ENCODE data around the gene CHRDL2.

CHRDL2 gene

DNA sequence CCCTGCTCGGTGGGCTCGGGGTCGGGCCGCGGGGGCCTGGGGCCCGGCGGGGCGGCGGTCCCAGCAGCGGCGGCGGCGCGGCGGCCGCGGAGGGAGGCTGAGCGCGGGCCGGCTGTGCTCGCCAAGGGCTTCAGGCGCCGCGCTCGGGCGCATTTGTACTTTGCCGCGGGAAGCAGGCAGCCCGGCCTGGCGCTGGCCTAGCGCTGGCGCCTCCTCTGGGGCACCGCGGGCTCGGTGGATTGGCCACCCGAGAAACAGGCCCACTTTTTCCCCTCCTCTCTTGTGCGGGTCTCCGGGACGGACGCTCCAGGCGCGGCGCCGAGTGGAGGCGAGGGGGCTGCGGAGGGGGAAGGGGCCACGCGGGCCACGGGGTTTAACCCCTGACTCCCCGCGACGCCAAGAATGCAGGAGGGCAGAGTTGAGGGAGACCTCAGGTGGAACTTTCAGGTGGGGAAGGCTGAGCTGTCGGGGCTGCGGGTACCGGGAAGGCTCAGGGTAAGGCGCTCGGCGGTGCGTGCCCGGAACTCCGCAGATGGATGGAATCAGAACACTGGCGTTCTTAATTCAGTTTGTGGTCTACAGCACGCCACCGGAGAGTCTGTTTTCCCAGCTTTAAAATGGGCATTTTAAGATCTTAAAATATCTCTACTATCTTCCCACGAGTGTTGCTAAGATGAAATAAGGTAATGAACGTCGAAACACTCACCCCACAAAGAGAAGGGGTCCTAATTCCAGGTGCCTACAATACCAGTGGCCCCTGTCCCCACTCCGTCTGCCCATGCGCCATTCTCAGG, at the start of gene CHRDL2:
Gene CHRDL2, minus strand, starts transcription at position 126 of the 794 bp plus-strand sequence. CDS start 538 bp downstream, outside the sequence.
- DNase-seq (ENCODE audit: low spot score) = no peak

DNA sequence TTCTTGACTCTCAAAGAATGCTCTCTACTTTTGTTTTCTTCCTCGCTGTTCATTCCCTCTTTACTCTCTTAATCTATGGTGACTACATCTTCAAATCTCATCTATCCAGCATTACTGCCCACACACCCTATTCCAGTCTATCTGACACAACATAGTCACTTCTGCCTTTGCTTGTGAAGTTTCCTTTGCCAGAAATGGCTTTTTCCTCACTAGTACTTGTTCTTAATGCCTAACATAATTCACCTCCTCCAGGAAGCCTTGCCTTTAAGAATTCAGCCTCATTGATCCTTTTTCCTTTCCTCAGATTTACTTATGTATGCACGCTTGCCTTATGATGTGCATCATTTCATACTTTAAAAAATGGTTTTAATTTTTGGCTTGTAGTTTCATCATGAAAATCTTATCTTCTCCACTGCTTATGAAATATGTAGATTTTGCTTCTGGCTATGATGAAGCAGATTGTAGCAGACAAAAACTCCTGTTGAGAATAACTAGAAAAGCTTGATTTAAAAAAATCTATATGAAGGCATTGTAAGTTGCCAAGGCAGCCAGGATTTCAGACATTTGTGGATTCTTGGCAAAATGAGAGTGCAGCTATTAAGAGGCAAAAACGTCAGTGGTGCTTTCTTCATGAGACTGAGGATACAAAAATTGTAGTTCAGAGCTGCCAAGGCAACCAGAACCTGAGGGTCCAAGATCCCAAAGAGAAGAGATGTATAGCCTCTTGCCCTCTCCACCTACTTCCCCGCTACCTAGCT, 49.2 kb upstream of the CHRDL2 start:
- no peak for TF ChIP-seq CTCF (IDR thresholded peaks at IDR 0.05; ENCODE audit: extremely low read depth, missing control alignments)
- no peak for DNase-seq (ENCODE audit: low spot score)

More for the DNA sequence above, at the start of gene CHRDL2:
- no peak for TF ChIP-seq CTCF (IDR thresholded peaks at IDR 0.05; ENCODE audit: extremely low read depth, missing control alignments)

DNA sequence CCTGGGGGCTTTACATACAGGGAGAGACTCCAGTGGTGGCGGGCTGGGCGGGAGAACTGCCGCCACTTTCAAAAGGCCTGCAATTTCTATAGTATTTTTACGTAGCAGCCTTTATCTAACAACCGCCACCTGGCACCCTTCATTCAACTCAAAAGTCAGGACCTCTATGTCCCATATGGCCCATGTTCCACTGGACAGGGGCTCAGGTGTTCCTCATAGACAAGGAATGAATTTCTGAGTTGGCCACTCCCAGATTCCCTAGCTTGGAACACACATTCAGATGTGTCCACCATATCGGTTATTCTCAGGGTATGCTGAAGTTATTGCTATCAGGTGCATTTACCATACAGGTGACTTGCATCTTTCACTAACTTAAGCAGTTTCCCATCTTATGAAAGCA, 47.4 kb upstream of the CHRDL2 start:
- DNase-seq (ENCODE audit: low spot score) = no peak
- TF ChIP-seq CTCF (IDR thresholded peaks at IDR 0.05; ENCODE audit: extremely low read depth, missing control alignments) = no peak

DNA sequence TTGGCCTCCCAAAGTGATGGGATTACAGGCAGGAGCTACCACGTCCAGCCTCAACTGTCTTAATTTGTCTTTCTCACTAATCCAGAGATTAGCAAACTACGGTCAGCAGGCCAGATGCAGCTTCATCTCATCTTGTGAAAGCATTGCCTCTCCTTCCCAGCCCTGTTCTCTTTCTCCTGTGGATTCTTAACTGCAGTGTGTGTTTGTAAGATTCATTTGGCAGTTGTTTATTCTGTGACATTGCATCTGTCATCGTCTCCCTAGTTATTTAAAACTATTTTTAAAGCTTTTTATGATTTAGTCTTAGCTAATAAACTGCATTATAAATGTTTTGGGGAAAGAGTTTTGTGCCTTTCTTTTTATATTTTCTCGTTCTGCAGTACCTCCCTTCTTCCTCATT, 46.7 kb upstream of the CHRDL2 start:
- TF ChIP-seq CTCF (IDR thresholded peaks at IDR 0.05; ENCODE audit: extremely low read depth, missing control alignments) = no peak
- DNase-seq (ENCODE audit: low spot score) = no peak

DNA sequence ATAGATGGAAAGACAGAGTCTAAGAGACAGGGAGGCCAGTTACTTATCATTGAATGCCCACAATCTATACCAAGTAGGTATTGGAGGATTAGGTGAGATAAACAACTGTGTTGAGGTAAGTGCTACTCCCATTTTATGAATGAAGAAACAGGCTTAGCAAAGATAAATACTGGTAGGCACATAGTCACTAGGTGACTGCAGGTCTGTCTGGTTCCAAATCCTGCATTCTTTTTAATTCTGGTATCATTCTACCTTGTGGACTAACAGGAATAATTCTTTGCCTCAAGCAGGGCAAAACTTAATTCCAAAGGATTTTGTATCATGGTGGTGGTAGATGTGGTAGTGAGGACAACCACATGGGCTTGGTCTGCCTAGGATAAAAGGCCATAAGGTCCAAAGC, 45.8 kb upstream of the CHRDL2 start:
- no peak for TF ChIP-seq CTCF (IDR thresholded peaks at IDR 0.05; ENCODE audit: extremely low read depth, missing control alignments)
- no peak for DNase-seq (ENCODE audit: low spot score)

DNA sequence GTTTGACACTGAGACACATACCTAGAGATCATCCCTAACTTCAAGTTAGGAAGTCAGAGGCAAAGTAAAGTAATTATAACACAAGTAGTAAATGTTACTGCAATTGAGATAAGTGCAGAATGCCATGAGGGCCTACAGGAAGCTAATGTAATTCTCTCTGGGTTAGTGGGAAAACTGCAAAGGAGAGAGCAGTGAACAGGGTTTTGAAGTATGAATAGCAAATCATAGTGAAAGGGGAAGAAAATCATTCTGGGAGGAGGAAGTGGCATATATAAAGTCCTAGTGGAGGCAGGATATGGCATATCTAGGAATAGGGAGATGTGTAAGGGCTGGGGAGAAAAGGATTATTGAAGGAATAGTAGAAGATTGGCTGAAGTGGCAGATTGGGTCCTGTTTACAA, 45.3 kb upstream of the CHRDL2 start:
- TF ChIP-seq CTCF (IDR thresholded peaks at IDR 0.05; ENCODE audit: extremely low read depth, missing control alignments) = no peak
- DNase-seq (ENCODE audit: low spot score) = no peak

GRCh38 chr11:74775762-74776161, 44.5 kb upstream of the CHRDL2 start:
- no peak for DNase-seq (ENCODE audit: low spot score)
- no peak for TF ChIP-seq CTCF (IDR thresholded peaks at IDR 0.05; ENCODE audit: extremely low read depth, missing control alignments)
